ENCODE data around the gene FAM174B. TPM values are rescaled to one million over a fixed set of nuclear protein-coding genes. Genes with fewer than 3 reads are reported as not detected.

The FAM174B gene
- total RNA-seq, 1 experiment from 2014 or later: 0.30 TPM

GRCh38 chr15:92601592-92602266, 53.8 kb downstream of the FAM174B start:
- Histone ChIP-seq H3K4me1 (ENCODE audit: control insufficient read depth in 1 of 2, insufficient read depth in 2 of 2, low read length in 2 of 2) (no peaks in the 10 kb centered on the region), H3K4me2 (ENCODE audit: low read length) (no peak overlapping the region), H3K27me3 (ENCODE audit: insufficient read depth, low read length) (peaks cover 70% of the 10 kb centered on the region), H3K9me3 (ENCODE audit: control insufficient read depth in 1 of 2, insufficient read depth in 1 of 2, low read depth in 1 of 2, low read length in 2 of 2) (no peaks in the 10 kb centered on the region), H4K20me1 (ENCODE audit: insufficient read depth) (no peaks in the 10 kb centered on the region), H3K9me2 (ENCODE audit: insufficient read depth) (no peaks in the 10 kb centered on the region), H3K79me2 (ENCODE audit: insufficient read depth, low read length) (no peaks in the 10 kb centered on the region), H3K36me3 (ENCODE audit: control insufficient read depth in 1 of 2, insufficient read depth in 2 of 2, low read length in 2 of 2) (no peaks in the 10 kb centered on the region), H3K4me3 (replicated peaks in 1 of 2; ENCODE audit: low read depth in 1 of 2, low read length in 2 of 2) (no peak overlapping the region), H3K9ac (ENCODE audit: low read length) (no peak overlapping the region), H2AFZ (ENCODE audit: low read depth, low read length, poor library complexity, severe bottlenecking) (no peak overlapping the region), H3K27ac (ENCODE audit: low read depth, low read length) (no peak overlapping the region)
- TF ChIP-seq YY1 (IDR thresholded peaks at IDR 0.05; ENCODE audit: extremely low read depth, insufficient replicate concordance, low read depth, low read length): no peak
- no peak for TF ChIP-seq EZH2phosphoT487 (IDR thresholded peaks at IDR 0.05; ENCODE audit: borderline replicate concordance)
- TF ChIP-seq ZFX (IDR thresholded peaks at IDR 0.05): no peak
- TF ChIP-seq FOSL1 (IDR thresholded peaks at IDR 0.05; ENCODE audit: low read depth): no peak
- no peak for TF ChIP-seq RAD21 (IDR thresholded peaks at IDR 0.05; ENCODE audit: low read depth)
- no peak for TF ChIP-seq ZNF274 (IDR thresholded peaks at IDR 0.05; ENCODE audit: low read depth, low read length)
- TF ChIP-seq CTCF (IDR thresholded peaks at IDR 0.05 in 2 of 3, conservative IDR thresholded peaks at IDR 0.05 in 1 of 3; ENCODE audit: borderline replicate concordance in 1 of 3, insufficient read depth in 1 of 3, low read depth in 2 of 3, low read length in 2 of 3): no peak
- TF ChIP-seq ELF1 (IDR thresholded peaks at IDR 0.05; ENCODE audit: borderline replicate concordance, low read depth): no peak
- TF ChIP-seq POLR2A (IDR thresholded peaks at IDR 0.05; ENCODE audit: borderline replicate concordance, extremely low read depth, insufficient read depth, insufficient read length): no peak
- TF ChIP-seq ZBTB33 (IDR thresholded peaks at IDR 0.05; ENCODE audit: extremely low read depth, insufficient replicate concordance, low read length): no peak
- no peak for TF ChIP-seq TCF7L2 (IDR thresholded peaks at IDR 0.05; ENCODE audit: borderline replicate concordance, extremely low read depth, insufficient read depth, insufficient read length)
- no peak for TF ChIP-seq SP1 (IDR thresholded peaks at IDR 0.05; ENCODE audit: low read depth)
- no peak for TF ChIP-seq CEBPB (IDR thresholded peaks at IDR 0.05; ENCODE audit: low read depth)
- TF ChIP-seq JUND (IDR thresholded peaks at IDR 0.05): no peak
- TF ChIP-seq SIN3A (IDR thresholded peaks at IDR 0.05; ENCODE audit: low read depth): no peak
- TF ChIP-seq SRF (IDR thresholded peaks at IDR 0.05; ENCODE audit: low read depth): no peak
- TF ChIP-seq POLR2AphosphoS5 (IDR thresholded peaks at IDR 0.05; ENCODE audit: low read depth, low read length): no peak
- TF ChIP-seq ATF3 (IDR thresholded peaks at IDR 0.05): no peak
- ChIA-PET RAD21 (ENCODE audit: low non-redundant PET in 1 of 2, low total read pairs in 2 of 2, uncharacterized antibody in 2 of 2, unreplicated experiment in 2 of 2) (no interaction called here), CTCF (no interaction called here), POLR2A (no interaction called here)
- no TSS peak for BruUV-seq (replicated peaks)
- ATAC-seq (no peak), DNase-seq (ENCODE audit: low read depth, low spot score) (no peak)
- intact Hi-C loops (cut with micrococcal nuclease): no loop called here

Measured in HCT116 (cell line).